ENCODE data around the gene ICAM4.
"Not testable (repeated sequence)": the region's sequence is repeated elsewhere in the genome, so short reads cannot be mapped to it uniquely, and the experiment has no call there.

The ICAM4 gene

GRCh38 chr19:10286803-10287737, at the start of gene ICAM4:
TSS of gene ICAM4 (plus strand) at chr19:10286955. CDS start at chr19:10287013, 58 bp downstream.
- FAIRE-seq = no peak

- no peak for FAIRE-seq
Measured at GRCh38 chr19:10237702-10238101, 49.1 kb upstream of the ICAM4 start.

- FAIRE-seq = no peak
Measured at GRCh38 chr19:10238172-10238783, 48.5 kb upstream of the ICAM4 start.

GRCh38 chr19:10241826-10242449, 44.8 kb upstream of the ICAM4 start:
- FAIRE-seq = not testable (repeated sequence)

- FAIRE-seq = no peak
Measured at GRCh38 chr19:10243606-10244005, 43.1 kb upstream of the ICAM4 start.

GRCh38 chr19:10245189-10245939, 41.4 kb upstream of the ICAM4 start:
- no peak for FAIRE-seq

GRCh38 chr19:10246511-10246910, 40.2 kb upstream of the ICAM4 start:
- no peak for FAIRE-seq

- peak; percentile 99 for FAIRE-seq
Measured at GRCh38 chr19:10251792-10252694, 34.7 kb upstream of the ICAM4 start, which contains the start of gene MRPL4. TSS of gene MRPL4 (plus strand) at chr19:10252214. CDS start at chr19:10252254, 40 bp downstream.

GRCh38 chr19:10252707-10253106, 34.0 kb upstream of the ICAM4 start:
- FAIRE-seq = no peak

- FAIRE-seq = no peak
Measured at GRCh38 chr19:10254244-10254643, 32.5 kb upstream of the ICAM4 start.

- no peak for FAIRE-seq
Measured at GRCh38 chr19:10255358-10255757, 31.4 kb upstream of the ICAM4 start.

GRCh38 chr19:10256551-10256950, 30.2 kb upstream of the ICAM4 start:
- no peak for FAIRE-seq

GRCh38 chr19:10256970-10257615, 29.7 kb upstream of the ICAM4 start:
- FAIRE-seq = no peak

GRCh38 chr19:10258080-10258710, 28.6 kb upstream of the ICAM4 start:
- FAIRE-seq = no peak

- FAIRE-seq = no peak
Measured at GRCh38 chr19:10259162-10259905, 27.4 kb upstream of the ICAM4 start.

GRCh38 chr19:10260141-10260584, 26.6 kb upstream of the ICAM4 start:
- FAIRE-seq = no peak

GRCh38 chr19:10262771-10263170, 24.0 kb upstream of the ICAM4 start:
- FAIRE-seq = no peak

GRCh38 chr19:10266706-10267105, 20.0 kb upstream of the ICAM4 start:
- FAIRE-seq = no peak

GRCh38 chr19:10268071-10268470, 18.7 kb upstream of the ICAM4 start:
- no peak for FAIRE-seq

Measured in A204.1 (cell line).